ENCODE data around the gene SLC22A31. TPM values are rescaled to one million over a fixed set of nuclear protein-coding genes. Genes with fewer than 3 reads are reported as not detected.

SLC22A31 gene
- total RNA-seq, 2 donors from 2014 or later = 0.81 TPM; not detected in 1

GRCh38 chr16:89174055-89174827 is 26.1 kb downstream of the SLC22A31 start:
- H3K4me1 ChIP-seq (ENCODE audit: control insufficient read depth in 1 of 2, low read depth in 2 of 2) = peaks cover 7 to 14% of the 10 kb centered on the region in 2 donors
- ATAC-seq (ENCODE audit: insufficient number of reproducible peaks, low FRiP score, low read depth) = no peak
- DNase-seq (ENCODE audit: low spot score) = no peak
- H3K27me3 ChIP-seq (replicated peaks; ENCODE audit: insufficient read depth) = peaks cover 8% of the 10 kb centered on the region
- no peaks in the 10 kb centered on the region for H3K36me3 ChIP-seq
- no peak overlapping the region for H3K4me3 ChIP-seq
- H3K9me3 ChIP-seq = no peaks in the 10 kb centered on the region
- H3K27ac ChIP-seq = no peak overlapping the region
- TF ChIP-seq, protein P1, sequence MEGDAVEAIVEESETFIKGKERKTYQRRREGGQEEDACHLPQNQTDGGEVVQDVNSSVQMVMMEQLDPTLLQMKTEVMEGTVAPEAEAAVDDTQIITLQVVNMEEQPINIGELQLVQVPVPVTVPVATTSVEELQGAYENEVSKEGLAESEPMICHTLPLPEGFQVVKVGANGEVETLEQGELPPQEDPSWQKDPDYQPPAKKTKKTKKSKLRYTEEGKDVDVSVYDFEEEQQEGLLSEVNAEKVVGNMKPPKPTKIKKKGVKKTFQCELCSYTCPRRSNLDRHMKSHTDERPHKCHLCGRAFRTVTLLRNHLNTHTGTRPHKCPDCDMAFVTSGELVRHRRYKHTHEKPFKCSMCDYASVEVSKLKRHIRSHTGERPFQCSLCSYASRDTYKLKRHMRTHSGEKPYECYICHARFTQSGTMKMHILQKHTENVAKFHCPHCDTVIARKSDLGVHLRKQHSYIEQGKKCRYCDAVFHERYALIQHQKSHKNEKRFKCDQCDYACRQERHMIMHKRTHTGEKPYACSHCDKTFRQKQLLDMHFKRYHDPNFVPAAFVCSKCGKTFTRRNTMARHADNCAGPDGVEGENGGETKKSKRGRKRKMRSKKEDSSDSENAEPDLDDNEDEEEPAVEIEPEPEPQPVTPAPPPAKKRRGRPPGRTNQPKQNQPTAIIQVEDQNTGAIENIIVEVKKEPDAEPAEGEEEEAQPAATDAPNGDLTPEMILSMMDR (IDR thresholded peaks at IDR 0.05) = no peak

DNA sequence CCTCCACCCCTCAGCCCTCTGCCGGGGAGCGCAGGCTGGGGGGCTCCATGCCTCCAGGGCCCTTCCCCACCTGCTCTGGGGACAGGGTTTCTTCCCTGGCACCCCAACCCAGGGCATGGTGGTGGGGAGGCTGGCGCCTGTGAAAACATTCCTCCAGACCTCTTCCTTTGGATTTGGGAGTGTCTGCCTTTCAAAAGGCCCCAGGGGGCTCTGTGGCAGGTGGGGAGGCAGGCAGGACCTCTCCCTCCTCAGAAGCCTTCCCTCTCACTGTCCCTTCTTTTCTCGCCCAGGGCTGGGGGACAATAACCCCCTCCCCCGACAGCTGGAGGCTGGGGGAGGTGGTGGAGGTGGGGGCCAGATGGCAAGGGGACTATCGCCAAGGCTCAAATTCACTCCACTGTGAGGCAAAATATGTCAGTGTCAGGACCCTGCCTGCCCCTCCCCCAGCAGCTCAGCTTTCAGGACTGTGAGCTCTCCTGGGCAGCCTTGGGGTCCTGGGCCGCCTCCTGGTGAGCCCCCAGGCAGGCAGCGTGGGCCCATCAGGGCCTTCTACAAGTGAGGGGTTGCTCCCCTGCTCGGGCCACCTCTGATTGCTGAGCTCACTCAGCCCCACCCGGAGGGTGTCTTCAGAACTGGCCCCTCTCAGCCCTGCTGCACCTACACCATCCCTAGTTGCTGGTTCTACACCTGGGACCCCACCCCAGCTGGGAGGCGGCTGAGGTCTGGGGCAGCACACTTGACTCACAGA is 27.0 kb downstream of the SLC22A31 start:
- H3K27me3 ChIP-seq (replicated peaks; ENCODE audit: insufficient read depth) = peaks cover 8% of the 10 kb centered on the region
- TF ChIP-seq, protein P1 (IDR thresholded peaks at IDR 0.05) = no peak
- H3K9me3 ChIP-seq = no peaks in the 10 kb centered on the region
- peaks cover 7 to 14% of the 10 kb centered on the region in 2 donors for H3K4me1 ChIP-seq (ENCODE audit: control insufficient read depth in 1 of 2, low read depth in 2 of 2)
- H3K36me3 ChIP-seq = no peaks in the 10 kb centered on the region
- no peak overlapping the region for H3K27ac ChIP-seq
- DNase-seq (ENCODE audit: low spot score) (no peak), ATAC-seq (ENCODE audit: insufficient number of reproducible peaks, low FRiP score, low read depth) (no peak)
- H3K4me3 ChIP-seq = no peak overlapping the region

DNA sequence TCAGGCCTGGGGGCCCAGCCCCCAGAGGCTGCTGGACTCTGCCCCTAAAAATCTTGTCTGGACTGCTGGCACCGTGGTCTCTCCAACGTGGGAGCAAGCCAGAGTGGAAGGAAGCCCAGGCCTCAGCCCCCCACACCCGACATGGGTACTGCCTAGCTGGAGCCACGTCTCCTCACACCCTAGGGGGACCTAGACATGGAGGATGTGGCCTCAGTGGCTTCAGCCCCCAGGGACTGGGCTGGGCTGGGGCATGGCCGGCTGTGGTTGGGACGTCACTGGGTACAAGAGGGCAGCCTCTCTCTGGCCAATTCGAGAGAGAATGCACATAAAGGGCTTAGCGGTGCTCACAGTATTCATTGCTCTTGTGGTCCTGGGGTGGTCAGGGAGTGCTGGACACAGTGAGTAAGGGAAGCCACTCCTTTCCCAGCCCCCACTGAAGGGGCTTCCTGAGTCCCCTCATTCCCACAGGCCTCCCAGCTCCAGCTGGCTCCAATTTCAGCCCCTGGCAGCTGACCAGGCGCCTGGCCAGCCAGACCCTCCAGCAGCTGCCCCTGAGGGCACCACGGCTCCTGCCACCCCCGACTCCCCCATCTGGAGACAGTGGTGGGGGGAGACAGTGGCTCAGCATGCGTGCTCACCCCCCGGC is 27.7 kb downstream of the SLC22A31 start:
- Histone ChIP-seq H3K4me3 (no peak overlapping the region), H3K4me1 (ENCODE audit: control insufficient read depth in 1 of 2, low read depth in 2 of 2) (peaks cover 7 to 14% of the 10 kb centered on the region in 2 donors), H3K9me3 (no peaks in the 10 kb centered on the region), H3K36me3 (no peaks in the 10 kb centered on the region), H3K27ac (no peak overlapping the region), H3K27me3 (replicated peaks; ENCODE audit: insufficient read depth) (peaks cover 8% of the 10 kb centered on the region)
- TF ChIP-seq, protein P1 (IDR thresholded peaks at IDR 0.05) = no peak
- no peak for ATAC-seq (ENCODE audit: insufficient number of reproducible peaks, low FRiP score, low read depth)
- no peak for DNase-seq (ENCODE audit: low spot score)

GRCh38 chr16:89172171-89172527 is 28.2 kb downstream of the SLC22A31 start:
- TF ChIP-seq, protein P1 (IDR thresholded peaks at IDR 0.05) = no peak
- Histone ChIP-seq H3K4me1 (ENCODE audit: control insufficient read depth in 1 of 2, low read depth in 2 of 2) (peaks cover 7 to 14% of the 10 kb centered on the region in 2 donors), H3K4me3 (no peak overlapping the region), H3K36me3 (no peaks in the 10 kb centered on the region), H3K27me3 (replicated peaks; ENCODE audit: insufficient read depth) (peaks cover 8% of the 10 kb centered on the region), H3K27ac (no peak overlapping the region), H3K9me3 (no peaks in the 10 kb centered on the region)
- ATAC-seq (ENCODE audit: insufficient number of reproducible peaks, low FRiP score, low read depth) = no peak
- no peak for DNase-seq (ENCODE audit: low spot score)

Measured in thoracic aorta (tissue), 2 donors.